Stimulated activated CD8-positive, alpha-beta memory T cell treated with anti-CD3 and anti-CD28 coated beads, Interleukin-15, amount 100 ng/mL, for 1 hour (primary cell): ENCODE results near the gene LRP1B.

ENCODE experiments used
- DNase-seq: peaks from one replicate; pipeline ENCODE4 v3.0.0-alpha.2; 2020; ENCODE audit warnings: low read depth

The LRP1B gene

DNA sequence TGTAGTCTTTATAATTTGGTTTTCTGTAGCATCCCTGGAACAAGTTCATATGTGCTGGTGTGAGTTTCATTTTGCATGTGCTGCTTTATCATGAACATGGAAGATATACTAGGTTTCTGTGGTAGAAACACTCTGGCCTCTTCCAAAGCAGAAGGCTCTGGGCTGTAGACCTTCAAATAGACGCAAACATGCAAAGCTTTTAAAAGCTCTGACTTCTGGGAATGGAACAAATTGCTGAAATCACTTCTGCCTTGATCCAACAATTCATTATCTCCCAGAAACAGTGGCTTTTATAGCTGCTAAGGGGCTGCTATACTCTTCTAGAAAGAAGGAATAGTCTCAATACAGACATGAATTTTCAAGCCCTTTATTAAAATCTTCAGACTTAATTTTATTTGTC, 382.2 kb downstream of the LRP1B start:
- no peak for DNase-seq

DNA sequence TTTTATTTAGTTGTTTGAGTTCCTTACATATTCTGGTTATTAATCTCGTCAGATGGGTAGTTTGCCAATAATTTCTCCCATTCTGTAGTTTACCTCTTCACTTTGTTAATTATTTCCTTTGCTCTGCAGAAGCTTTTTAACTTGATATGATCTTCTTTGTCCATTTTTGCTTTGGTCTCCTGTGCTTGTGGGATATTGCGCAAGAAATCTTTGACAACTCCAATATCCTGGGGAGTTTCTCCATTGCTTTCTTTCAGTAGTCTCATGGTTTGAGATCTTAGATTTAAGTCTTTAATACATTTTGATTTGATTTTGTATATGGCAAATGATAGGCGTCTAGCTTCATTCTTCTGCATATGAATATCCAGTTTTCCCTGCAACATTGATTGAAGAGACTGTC, 389.2 kb downstream of the LRP1B start:
- DNase-seq, result no peak

DNA sequence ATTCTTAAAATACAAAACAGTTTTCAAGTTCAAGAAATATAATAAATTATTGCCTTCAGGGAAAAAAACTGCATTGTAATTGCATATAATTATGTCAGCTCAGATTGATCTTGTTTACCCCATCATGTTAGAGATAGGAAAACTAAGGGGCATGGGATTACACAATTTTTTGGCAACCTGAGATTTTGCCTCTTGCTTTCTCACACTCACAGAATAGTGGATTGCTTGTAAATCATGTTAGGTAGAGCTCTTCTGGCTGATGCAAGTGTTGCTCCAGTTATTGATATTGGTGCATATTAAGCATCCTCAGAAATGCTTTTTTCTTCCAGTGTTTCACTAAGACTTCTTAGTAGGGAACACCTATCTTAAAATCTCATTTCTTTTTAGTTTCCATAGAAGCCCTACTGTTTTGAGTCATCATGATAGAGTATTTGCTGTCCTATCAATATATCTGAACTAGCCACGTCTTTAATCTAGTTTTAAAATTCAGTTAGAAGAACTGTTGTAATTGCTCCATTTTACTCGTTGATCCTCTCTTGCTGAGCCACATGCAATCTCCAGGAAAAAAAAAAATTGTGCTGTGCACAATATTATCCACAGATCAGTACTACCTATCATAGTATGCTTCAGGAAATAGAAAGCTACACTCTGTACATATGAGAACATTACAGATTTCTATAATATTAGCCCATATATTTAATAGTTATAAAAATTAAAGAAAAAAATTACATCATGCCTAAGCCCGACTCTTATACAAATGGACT, 393.1 kb downstream of the LRP1B start:
- no peak for DNase-seq

DNA sequence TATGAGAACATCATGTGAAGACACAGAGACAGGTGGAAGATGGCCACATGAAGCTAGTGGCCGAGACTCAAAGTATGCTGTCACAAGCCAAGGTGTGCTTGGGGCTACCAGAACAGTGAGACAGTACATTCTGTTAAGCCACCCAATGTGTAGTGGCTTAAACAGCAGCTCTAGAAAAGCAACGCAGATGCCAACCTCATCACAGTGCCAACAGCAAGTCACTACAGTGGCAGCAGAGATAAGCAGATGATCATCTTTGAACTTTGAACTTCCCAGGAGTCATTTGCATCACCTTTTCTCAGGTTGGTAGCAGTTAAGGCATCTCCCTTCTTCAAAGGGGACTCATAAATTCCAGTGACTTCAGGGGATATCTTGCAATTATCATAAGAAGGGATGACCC, 394.4 kb downstream of the LRP1B start:
- DNase-seq, result no peak

DNA sequence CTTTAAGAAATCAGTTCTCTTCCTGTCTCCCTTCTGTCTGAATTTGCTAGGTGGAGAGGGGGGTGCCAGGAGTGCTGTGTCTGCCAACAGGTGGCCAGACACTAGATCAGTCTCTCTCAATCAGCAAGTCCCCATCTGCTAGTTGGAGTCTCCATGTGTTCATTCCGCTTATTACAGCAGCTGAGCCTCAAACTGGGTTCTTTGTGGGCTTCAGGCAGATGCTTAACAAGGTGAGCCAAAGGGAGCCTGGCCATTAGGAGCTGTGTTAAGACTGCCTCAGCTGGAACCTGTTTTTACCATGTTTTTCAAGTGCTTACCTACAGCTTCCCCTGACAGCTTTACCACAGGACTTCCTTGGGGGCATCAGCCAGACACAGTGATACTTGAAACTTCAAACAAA, 401.9 kb downstream of the LRP1B start:
- no peak for DNase-seq

DNA sequence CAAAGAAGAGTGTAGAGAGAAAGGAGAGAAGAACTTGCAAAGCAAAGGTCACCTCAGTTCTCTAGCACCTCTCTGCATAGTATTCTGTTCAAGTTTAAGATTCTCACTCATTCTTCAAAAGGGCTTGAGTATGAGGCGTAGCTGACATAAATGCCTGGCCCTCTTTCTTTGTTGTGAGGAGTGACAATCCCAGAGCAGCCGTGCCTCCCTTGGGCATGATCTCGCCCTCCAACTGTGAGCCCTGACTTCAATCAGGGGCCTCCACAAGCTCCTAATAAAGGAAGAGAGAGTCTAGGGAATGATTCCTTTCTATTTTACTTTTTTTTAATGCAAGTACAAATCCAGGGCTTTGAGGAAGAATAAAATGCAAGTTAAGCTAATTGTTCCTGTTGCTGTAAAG, 402.7 kb downstream of the LRP1B start:
- DNase-seq, result no peak

DNA sequence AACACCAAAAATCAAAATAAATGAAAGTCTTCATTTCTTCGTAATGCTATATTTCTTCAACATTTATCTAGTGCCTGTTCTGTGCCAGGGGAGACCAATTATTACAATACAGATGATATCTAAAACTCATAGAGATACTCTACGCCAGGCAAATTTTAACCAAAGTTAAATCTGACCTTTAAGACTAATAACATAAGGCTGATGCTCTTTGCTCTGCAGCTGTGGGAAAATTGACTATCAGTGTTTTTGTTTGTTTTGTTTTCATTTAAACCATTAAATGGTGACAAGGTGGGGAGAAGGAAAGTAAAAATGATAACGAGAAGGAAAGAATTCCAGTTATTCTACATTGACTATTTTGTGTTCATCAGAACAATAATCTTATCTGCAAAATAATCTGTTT, 406.4 kb downstream of the LRP1B start:
- no peak for DNase-seq

DNA sequence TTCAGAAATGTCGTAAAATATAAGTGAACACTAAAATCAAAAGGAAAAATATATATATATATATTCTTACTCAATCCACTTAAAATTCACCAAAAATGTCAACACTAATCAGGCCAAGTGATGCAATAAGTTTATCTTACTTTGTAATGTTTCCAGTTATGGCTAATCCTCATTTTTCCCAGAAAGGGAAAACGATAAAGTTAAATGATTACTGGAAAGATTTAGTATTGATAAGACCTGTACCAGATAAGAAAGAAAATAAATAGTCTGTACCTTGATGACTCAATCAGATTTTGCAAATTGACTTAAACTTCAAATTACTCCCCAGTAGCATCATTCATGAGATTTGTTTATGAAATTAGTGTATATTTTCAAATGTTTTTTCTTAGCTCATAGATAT, 407.0 kb downstream of the LRP1B start:
- DNase-seq, result no peak

DNA sequence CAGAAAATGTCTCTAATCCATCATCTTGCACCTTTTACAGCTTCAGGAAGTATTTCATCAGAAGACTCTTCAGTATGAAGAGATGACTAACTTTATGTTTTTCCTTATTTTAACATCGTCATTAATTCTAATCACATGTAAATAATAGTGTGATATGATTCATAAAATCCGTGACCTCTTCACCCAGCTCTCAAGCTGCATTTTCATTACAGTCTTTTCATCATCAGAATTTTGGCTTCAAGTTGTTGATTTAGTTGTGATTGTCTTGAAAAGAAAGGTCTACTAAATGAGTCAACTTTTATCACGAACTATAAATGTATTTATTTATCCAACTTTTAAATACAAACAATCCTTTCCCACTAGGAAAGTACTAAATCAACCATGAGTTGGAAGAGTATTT, 410.3 kb downstream of the LRP1B start:
- no peak for DNase-seq

DNA sequence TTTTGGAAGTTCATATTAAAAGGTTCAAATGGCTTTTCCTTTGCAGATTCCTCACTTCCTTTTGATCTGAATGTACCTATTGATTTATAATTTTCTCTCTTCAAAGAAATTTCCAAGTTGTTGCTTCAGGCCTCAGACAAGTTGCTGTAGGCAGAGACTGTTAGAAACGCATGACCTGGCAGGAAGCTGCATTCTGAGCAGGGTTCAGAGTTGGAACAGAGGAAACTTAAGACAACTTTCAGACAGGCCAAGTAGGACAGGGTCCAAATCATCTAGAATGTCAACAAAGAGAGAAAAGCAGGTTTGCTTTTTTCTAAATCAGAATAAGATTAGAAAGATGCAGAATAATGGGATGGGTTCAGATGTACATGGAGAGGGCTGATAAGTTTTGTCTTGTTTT, 416.3 kb downstream of the LRP1B start:
- no peak for DNase-seq

DNA sequence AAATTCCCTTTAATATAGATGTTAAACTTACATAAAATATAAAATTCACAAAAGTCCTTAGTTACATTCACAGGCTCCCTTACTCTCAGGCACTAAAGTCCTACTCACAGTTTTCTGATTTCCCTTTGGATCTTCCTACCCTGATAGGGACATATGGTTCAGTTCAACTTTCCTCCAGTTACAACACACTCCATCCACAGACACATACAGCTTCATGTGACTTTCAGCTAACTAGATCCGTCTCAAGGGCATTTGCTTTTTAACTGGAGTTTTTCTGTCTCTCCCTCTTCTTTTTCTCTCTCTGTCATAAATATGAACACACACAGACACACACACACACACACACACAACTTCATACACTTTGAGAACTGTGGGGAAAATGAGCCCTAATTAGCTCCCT, 419.2 kb downstream of the LRP1B start:
- no peak for DNase-seq

DNA sequence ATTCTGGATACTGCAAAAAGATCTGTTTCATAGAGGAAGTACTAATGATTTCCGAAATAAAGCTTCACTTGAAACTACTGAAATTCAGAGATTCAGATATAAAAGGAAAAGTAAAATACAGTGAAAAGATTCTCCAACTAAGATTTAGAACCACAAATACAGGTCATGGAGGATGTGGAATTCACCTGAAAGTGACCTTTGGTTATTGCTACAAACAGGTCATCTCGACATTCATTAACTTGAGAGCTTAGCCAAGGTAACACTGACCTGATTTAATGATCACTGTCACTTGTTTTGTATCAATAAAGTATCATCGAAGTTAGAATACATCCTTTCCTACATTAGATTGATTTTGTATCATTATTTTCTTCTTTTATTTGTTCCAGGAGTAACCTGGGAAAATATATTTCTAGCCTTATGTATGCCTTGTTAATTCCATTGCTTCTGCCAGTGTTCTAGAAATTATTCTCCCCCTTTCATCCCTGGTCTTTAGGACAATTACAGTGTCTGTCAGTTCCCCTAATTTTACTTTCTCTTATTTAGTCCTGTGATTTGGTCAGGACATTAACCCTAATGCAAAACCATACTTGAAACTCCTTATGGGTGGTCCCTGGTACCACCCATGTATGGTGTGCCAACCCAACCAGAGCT, 420.1 kb downstream of the LRP1B start:
- no peak for DNase-seq

DNA sequence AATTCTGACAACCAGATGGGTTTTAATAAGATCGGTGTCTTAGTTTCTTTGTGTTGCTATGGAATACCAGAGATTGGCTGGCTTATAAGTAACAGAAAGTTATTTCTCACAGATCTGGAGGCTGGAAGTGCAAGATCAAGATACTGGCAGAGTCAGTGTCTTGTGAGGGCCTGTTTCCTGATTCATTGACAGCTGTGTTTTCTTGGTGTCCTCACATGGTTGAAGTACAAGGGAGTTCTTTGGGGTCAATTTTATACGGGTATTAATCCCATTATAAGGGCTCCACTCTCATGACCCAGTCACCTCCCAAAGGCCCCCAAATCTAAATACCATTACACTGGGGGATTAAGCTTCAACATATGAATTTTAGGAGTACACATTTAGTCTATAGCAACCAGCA, 421.1 kb downstream of the LRP1B start:
- no peak for DNase-seq

DNA sequence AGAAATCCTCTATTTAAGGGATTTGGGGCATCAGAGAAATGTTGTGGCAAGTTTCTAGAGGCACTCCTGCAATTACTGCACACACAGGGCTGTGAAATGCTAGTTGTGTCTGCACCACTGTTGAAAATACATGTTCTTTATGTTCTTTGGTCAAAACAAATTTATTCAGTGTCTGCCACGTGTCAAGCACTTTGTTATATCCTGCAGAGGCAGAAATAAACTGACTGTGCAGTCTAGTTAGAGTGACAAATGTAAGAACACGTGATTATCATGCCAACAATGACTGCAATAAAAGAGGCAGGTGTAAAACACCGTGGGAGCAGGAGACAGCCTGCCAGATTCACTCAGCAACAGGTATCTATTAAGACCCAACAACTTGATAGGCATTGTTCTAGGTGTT, 423.3 kb downstream of the LRP1B start:
- DNase-seq, result no peak

DNA sequence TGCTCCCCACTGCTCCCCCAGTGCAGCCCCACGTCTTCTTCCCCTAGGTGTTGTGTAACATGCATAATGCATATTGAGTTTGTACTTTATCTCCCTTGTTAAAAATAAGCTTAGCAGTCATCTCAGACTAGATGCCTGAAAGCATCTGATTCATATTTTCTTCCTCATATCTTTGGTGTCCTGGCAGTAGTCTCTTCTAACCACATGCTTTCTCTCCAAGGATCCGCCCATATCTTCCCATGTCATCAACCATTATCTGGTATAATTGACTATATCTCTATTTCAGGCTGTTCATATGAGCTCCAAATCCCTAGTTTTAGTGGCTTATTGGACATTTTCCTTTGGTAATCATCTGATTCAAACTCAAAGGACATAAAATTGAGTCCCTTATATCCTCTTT, 426.3 kb downstream of the LRP1B start:
- no peak for DNase-seq

DNA sequence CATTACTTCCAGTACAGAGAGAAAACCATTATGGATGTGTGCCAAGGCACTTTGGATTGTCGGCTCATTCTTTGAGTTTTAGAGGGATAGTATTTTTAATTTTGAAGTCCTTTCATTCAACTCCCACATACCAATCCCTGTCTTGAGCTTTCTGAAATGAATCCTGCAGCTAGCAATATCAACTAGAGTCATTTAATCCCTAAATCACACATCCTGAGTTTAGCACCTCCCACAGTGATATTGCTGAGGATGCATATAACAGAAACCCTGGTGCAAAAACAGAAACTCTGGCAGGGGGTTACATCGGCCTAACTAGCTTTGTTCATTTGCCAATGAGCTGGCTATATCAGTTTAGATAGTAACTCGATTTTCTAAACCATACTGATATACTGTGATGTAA, 427.3 kb downstream of the LRP1B start:
- DNase-seq, result no peak

DNA sequence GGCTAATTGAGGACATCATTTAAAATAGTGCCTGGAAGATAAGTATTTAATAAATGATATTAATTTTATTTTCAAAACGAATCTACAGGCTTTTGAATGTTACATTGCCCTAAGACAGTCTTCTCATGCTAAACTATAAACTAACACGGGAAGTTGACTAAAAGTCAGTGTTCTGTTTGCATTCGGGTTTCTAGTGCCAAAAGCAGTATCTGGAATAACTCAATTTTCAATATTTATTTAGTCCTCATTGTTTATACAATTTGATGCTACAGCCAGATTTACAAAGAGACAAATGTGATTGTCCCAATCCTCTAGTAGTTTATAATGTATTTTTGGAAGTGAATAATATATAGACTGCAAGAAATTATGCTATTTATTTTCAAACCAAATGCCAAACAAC, 429.2 kb downstream of the LRP1B start:
- DNase-seq, result no peak

DNA sequence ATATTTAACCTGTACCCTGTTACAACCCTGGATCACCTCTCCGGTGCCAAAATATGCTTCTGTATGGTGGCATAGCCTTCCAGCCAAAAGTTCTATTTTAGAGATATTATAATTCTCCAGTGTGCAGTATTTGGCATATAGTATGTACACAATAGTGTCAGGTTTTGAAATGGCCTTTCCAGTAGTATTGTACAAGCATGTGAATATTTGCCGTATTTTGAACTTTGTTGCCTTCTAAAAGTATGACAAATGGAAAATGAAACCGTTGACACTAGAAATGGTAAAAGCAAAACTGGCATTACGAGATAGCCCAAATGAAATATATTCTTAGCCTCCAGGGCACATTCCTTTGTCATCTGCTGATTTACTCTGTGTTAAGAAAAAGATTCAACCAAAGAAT, 431.2 kb downstream of the LRP1B start:
- DNase-seq, result no peak

DNA sequence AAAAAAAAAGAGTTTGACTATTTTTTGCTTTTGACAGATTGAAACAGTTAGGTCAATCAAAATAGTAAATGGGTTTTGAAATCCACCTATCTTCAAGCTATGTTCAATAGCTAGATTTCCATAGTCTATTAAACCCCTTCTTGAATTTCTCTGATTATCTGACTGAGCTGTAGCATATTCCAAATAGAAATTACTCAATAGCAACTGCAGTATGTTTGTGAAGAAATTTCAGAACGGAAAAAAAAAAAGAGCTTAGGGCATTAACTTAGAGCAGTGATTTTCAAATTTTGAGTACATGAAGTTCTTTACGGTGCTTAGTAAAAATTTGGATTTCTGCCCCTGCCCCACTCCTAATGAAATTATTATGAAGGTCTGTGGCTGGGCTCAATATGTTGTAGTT, 432.3 kb downstream of the LRP1B start:
- DNase-seq, result no peak

DNA sequence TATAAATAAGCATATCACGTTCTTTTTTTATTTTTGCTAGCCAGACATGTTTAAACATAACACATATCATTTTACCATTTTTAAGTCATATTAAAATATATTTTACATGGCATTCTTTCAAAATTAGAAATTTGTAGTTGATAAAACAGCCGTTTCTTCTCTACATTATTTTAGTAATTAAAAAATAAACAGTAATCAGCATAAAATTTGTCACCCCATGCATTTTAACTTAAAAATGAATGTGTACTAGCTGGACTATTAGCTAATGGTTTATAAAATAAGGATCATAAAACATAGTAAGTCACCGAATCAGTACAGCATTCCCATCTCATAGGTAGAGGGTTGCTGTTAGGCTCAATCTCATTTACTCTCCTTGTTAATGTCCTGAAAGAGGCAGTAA, 433.8 kb downstream of the LRP1B start:
- no peak for DNase-seq

DNA sequence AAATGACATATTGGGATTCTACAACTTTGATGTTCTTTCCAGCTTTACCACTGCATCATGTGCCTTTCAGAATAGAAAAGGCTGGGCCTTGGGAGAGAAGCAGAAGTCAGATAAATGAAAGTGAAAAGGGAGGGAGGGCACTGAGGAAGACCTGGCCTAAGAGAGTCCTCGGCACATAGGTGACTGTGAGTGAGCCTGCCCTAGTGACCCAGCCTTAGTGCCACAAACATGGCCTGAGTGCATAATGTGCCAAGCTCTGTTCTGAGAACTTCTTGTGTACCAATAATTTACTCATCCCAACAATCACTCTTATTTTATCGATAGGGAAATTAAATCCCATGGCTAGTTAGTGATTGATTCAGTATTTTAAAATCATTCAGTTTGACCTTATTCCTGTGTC, 436.6 kb downstream of the LRP1B start:
- no peak for DNase-seq

DNA sequence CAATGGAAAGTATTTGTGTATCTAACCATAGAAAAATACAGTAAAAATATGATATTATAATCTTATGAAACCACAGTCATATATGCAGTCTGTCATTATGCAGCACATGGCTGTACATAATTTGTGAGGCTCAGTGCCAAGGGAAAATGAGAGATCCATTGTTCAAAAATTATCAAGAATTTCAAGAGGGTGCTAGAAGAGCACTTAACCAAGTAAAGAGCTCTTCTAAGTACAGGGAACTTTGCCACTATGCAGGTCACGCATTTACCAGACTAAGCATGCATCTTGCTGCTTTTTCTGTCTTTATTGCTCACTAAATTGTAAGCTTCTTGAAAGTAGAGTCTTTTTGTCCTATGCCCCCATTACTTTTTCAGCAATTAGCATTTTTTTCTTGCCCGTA, 438.0 kb downstream of the LRP1B start:
- DNase-seq, result no peak

DNA sequence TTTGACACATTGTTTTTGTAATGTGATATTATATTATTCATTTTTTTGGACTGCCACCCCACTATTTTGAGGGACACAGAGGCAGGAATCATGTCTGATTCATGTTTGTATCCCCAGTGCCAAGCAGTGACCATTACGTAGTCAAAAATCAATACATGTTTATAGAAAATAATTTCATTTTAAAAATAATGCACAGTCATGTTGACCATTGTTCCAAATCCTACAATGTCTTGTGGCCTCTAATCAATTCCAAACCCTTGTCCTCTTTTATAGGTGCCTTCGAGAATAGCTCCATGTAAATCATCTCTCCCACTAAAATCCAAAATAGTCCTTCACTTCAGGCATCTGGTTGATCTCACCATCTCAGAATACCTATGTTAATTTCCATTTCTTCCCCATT, 454.7 kb downstream of the LRP1B start:
- DNase-seq, result no peak

DNA sequence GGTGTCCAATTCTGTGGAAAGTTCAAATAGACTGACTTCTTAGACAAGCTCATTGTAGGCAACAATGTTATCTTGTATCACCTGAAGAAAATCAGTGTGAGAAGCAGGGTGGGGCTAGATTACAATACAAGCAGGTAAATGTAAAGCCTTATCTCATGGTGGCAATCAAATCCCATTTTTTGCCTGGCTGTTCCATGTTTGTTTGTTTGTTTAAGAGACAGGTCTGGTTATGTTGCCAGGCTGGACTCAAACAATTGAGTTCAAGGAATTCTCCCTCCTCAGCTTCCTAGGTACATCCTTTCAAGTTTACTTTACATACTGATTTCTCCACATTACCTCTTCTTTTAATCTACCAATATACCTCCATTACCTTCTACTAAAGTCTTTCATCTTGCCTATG, 464.6 kb downstream of the LRP1B start:
- no peak for DNase-seq
